Endothelial cell of umbilical vein (primary cell): ENCODE measurements around the gene RASAL2.

Source experiments
- POLR2A ChIP-seq: IDR thresholded peaks from 2 replicates; pipeline ENCODE4 v1.6.1; 2012; ENCODE audit warnings: low read depth, mild to moderate bottlenecking, control low read depth, low read length
- TF ChIP-seq, protein P1 (sequence below), 2 donors: IDR thresholded peaks; 1 replicate in 1 of 2; 2 replicates in 1 of 2; pipeline ENCODE4 v1.5.1; 2011; ENCODE audit warnings: low read length in 2 of 2, mild to moderate bottlenecking in 2 of 2, moderate library complexity in 2 of 2, control low read depth in 1 of 2, inconsistent platforms in 1 of 2, low read depth in 1 of 2; ENCODE audit not compliant: insufficient read depth in 1 of 2; ENCODE audit errors: extremely low read depth in 1 of 2

DNA sequence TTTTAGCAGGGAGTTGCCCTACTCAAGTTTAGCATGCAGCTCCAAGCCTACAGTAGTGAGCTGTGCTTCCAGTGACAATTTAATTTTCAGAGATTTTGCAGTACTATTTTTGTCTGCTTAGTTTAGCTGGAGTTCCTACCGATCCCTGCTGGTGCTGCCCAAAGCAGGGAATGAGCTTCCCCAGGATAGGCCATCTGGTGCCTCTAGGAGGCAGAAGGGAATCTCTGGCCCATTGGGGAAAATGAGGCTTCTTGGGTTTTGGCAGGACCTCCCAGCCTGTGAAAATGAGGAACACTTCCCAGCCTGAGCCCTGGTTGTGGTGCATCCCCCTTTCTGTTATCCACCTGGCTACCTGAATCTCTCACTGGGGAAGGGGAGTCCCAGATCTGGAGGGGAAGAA is 149.2 kb downstream of the RASAL2 start:
- TF ChIP-seq, protein P1, sequence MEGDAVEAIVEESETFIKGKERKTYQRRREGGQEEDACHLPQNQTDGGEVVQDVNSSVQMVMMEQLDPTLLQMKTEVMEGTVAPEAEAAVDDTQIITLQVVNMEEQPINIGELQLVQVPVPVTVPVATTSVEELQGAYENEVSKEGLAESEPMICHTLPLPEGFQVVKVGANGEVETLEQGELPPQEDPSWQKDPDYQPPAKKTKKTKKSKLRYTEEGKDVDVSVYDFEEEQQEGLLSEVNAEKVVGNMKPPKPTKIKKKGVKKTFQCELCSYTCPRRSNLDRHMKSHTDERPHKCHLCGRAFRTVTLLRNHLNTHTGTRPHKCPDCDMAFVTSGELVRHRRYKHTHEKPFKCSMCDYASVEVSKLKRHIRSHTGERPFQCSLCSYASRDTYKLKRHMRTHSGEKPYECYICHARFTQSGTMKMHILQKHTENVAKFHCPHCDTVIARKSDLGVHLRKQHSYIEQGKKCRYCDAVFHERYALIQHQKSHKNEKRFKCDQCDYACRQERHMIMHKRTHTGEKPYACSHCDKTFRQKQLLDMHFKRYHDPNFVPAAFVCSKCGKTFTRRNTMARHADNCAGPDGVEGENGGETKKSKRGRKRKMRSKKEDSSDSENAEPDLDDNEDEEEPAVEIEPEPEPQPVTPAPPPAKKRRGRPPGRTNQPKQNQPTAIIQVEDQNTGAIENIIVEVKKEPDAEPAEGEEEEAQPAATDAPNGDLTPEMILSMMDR (IDR thresholded peaks at IDR 0.05; ENCODE audit: extremely low read depth in 1 of 2, insufficient read depth in 1 of 2, low read depth in 1 of 2, low read length in 2 of 2) = no peak
- TF ChIP-seq POLR2A = no peak
